Stimulated activated CD4-positive, alpha-beta T cell treated with anti-CD3 and anti-CD28 coated beads, Interleukin-15, amount 100 ng/mL, for 24 hours (primary cell): Measurements from ENCODE around the gene PAX8.

Experiments
- DNase-seq: peaks from one replicate; pipeline ENCODE4 v3.0.0-alpha.2; 2020

Gene PAX8

GRCh38 chr2:113236367-113237159 is 42.2 kb downstream of the PAX8 start:
- DNase-seq, result no peak

GRCh38 chr2:113235347-113236226 is 43.1 kb downstream of the PAX8 start:
- peak; percentile 86 for DNase-seq

DNA sequence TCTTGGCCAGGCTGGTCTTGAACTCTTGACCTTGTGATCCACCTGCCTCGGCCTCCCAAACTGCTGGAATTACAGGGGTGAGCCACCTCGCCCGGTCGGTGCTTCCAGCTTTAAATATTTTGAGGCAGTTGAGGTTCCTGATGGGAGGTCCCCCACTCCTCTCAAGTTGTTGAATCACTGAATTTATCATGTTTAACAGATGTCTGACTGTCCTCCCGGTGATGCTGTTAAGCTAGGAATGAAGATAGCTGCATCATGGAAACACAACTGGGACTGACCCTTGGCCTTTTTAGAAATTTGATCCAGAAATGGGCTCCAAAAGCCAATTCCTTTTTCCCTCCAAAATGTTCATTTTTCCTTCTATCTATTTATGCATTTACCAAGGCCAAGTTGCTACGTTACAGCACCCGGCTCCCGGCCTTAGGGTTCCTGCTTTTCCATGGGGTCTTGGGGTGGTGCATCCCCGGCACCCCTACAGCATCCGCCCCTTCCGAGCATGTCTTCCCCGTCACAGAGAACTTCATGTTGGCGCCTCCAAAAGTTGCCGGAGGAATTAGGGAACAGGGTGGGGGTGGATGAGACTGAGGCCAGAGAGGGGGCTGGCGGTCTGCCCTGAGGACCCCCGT is 43.9 kb downstream of the PAX8 start:
- no peak for DNase-seq

DNA sequence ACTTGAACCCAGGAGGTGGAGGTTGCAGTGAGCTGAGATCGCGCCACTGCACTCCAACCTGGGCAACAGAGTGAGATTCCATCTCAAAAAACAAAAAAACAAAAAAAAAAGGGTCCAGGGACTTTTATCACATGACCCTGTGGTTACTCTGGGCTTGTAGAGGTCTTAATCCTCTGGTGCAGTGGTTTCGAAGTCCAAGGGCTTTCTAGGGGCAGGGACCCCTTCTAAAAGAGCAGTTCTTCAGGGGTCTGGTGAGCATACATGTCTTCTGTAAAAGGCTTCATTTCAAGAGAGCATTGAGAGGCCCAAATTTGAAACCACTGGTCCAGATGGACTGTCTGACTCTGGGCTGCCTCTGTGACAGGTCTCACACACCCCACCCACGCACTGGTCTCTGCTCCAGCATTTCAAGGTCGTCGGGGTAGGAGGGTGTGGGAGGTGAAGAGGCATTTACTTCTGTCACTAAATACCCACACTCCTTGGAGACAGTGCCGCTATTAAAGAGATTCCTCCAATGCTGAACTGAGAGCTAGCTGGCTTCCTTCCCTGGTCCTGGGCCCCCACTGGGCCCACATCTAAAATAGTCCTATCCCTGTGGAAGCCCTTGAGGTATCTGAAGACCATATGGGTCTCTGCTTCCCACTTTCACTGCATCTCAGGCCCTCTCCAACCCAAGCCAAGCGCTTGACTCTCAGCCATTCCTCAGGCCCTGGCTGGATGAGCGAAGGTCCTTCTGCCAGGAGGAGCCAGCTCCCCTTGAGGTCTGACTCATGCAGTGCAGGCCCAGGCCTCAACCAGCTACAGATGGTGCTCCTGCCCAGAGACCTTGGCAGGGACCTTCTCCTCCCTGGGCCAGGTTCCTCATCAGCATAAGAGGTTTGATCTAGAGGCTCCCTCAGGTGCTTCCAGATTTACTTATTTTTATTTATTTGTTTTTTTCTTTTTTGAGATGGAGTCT is 44.8 kb downstream of the PAX8 start:
- peak; percentile 29 for DNase-seq

DNA sequence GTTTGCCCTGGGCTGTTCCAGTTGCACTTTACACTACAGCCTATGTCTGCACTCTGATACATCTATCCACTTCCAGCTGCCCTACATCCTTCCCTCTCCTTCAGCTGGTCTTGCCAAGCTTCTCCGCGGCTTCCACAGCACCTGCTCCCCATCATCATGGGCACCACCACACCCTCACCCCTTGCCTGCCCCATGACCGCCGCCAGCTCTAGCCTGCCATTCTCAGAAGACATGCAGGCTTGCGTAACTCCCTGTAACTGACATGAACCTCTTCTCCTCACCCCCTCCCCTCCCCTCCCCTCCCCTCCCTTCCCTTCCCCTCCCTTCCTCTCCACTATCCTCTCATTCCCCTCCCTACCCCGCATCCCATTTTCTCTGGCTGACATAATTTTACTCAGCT is 46.0 kb downstream of the PAX8 start:
- DNase-seq, result no peak

- DNase-seq, result no peak
Observed at GRCh38 chr2:113232123-113232522, 46.6 kb downstream of the PAX8 start.

DNA sequence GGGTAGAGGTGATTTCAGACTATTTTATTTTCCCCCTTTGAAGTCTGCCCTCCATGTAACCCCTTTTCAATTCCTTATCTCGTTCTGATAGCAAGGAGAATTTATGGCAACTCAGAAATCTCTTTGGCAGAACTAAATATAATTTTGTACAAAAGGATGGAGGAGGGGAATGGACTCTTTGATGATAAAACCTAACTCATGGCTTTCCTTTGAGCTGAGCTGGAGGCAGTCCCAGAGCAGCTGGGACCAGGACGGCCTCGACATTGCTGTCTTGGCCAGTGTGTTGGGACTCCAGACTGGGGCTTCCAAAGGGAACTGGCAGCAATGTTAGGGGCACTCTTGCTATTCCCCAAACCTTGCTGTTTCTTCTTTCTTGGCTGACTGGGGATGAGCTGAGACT is 47.7 kb downstream of the PAX8 start:
- DNase-seq, result no peak

- no peak for DNase-seq
Observed at GRCh38 chr2:113230531-113230930, 48.2 kb downstream of the PAX8 start.

DNA sequence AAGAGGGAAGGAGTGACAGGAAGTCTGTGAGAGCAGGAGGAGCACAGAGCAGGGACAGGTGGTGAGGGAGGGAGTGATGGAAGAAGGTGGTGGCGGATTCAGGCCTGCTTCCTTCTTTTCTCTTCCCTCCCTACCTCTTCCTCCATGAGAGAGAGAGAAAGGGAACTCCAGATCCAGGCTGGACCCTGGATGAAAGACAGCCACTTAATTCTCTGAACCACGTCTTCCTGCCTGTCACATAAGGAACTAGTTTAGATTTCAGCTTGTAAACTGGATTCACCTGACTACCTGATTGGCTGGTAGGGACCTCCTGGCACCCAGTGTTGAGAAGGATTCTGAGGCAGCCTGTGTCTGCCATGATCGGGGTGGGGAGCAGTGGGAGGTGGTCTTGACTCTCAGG is 48.9 kb downstream of the PAX8 start:
- no peak for DNase-seq

DNA sequence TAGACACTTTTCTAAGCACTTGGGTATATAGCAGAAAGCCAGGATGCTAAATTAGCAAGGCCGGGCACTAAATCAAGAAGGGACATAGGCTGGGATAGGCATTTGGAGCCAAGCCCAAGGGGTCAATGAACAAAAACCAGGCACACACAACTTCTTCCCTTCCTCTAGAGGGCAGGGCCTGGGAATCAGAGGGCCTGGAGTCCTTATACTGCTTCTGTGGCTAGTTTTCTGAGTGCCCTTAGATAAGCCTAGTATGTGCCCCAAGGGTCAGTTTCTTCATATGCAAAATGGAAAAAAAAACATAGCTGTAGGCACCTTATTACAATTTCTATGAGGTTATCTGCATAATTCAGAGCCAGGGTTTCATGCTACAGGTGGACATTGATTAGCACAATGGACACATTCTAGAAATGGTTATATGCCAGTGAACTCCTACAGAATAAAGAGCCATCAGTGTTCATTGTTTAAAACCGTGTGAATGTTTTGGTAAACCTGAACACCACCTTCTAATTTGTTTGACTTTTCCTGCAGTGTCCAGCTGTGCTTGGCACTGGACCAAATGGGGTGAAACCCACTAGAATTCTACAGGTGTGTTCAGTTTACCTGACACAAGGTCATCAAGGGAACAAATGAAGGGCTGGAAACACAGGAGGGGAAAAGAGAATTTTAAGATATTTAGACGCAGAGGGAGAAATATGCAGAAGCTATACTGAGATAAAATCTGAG is 49.6 kb downstream of the PAX8 start:
- no peak for DNase-seq

- no peak for DNase-seq
Observed at GRCh38 chr2:113228351-113228750, 50.4 kb downstream of the PAX8 start.

DNA sequence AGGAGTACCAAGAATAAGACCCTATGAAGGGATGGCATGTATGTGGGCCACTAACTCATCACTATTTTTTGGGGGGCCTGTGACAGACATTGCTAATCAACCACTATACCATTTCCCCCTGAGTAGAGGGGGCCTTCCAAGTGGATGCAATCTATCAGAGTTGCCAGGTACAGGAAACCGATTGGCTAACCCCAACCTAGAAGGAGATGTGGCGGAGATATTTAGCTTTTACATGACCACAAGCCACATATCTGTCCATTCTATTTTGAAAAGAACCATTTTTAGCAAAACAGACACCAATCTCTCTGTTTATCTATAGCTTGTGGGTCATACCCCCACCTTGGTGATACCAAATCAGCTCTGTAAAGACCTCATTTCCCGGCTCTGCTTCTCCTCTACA is 51.0 kb downstream of the PAX8 start:
- no peak for DNase-seq

GRCh38 chr2:113227290-113227689 is 51.4 kb downstream of the PAX8 start:
- no peak for DNase-seq

GRCh38 chr2:113226462-113226861 is 52.3 kb downstream of the PAX8 start:
- no peak for DNase-seq

DNA sequence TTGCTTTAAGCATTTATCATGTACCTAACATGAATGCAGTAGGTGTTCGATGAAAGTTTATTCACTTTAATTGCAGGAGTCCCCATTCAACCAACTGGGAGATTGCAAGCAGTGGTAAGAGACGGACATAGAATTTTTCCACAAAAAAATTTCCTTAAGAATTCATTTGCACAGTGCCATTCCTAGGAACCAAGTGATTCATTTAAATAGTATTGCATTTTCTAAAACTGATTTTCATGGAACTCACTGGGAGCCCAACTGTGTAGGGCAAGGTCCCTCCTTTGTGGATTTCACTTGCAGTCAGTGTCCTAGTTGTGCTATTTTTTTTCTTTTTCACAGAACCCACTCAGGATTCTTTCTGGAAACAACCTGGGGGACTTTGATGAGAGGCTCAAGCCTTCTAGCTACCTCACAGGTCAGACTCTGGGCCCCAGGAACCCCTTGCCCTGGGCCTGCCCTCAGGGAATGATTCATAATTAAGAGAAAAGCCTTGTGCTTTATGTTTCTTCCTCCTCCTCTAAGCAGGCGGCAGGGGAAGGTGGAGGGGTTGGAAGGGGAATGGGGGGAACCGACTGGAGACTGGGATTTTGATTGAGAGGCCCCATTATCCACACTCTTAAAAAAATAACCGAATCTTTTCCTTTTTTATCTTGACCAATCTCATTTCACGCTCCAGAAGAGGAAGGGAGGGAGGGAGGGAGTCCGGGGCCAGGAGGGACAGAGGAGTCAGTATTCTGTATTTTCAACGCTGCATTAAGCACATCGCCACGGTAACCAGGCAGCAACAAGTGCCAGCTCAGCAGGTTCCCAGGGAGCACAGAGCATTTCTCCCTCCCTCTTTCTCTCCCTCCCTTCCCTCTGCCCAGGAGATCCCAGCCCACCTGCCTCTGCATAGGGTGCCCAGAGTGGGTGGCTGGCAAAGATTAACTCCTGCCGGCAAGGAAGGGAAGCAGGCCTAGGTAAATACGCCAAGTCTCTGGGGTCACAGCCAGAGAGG is 53.2 kb downstream of the PAX8 start:
- no peak for DNase-seq

DNA sequence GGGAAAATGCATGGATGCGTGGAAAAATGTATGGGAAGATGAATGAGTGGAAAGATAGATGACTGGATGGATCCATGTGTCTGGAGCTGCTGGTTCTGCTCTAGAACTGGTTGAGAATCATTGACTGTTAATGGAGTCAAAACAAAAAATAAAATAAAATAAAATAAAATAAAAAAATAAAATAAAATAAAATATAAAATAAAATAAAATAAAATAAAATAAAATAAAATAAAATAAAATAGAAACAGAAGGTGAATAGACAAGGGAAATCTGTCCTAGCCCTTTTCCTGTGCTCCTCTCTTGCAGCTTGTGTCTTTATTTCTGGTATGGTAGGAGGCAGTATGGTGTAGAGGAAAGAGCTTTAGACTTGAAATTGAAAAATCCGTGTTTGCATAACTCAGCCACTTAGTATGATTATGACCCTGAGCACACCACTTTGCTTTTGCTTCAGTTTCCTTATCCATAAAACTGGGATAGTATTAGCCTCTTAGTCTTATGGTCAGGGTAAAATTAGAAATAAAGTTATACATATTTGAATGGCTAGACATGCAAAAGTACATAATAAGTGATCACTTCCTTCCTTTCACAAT is 54.0 kb downstream of the PAX8 start:
- no peak for DNase-seq

DNA sequence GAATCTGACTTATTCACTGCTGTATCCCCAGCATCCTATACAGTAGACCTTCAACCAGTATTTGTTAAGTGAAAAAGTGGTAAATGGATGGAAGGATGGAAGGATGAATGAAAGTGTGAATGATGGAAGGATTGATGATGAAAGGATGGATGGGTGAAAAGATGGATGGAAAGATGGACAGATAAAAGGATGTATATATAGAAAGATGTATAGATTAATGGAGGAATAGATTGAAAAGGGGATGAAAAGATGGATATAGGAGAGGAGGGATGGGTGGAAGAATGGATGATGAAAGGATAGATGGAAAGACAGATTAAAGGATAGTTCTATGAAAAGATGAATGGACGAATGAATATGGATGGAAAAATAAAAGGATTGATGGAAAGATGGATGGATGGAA is 54.9 kb downstream of the PAX8 start:
- no peak for DNase-seq

GRCh38 chr2:113221846-113222245 is 56.9 kb downstream of the PAX8 start:
- no peak for DNase-seq

DNA sequence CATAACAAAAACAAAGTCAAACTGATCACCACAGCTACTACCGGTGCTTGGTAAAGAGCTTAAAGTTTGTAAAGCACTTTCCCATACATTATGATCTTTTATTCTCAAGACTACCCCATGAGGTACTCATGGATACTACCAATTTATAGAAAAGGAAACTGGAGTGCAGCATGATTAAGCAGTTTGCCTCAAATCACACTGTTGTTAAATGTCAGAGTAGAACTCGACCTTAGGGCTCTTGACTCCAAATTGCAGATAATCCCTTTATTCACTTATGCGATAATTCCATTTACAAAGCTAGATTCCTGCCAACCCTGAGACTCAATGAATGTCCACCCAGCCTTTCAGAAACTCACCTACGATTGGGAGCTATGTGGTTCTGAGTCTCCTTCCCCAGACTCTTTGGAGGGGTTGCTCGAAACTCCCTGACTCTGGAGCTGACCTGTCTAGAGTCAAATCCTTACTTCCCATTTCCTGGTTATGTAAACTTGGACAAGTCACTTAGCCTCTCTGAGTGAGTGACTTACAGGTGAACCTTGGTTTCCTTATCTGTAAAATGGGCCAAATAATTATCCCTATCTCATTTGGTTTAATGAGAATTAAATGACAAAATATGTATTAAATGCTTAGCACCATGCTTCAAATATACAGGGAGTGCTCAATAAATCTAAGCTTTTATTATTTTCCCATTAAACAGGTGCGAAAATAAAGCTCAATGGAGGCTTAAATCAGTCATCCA is 57.6 kb downstream of the PAX8 start:
- DNase-seq, result no peak
